ENCODE measurements around the gene RNF11.

The RNF11 gene

GRCh38 chr1:51298322-51298705 lies 62.2 kb downstream of the RNF11 start:
- DNase-seq = no peak

DNA sequence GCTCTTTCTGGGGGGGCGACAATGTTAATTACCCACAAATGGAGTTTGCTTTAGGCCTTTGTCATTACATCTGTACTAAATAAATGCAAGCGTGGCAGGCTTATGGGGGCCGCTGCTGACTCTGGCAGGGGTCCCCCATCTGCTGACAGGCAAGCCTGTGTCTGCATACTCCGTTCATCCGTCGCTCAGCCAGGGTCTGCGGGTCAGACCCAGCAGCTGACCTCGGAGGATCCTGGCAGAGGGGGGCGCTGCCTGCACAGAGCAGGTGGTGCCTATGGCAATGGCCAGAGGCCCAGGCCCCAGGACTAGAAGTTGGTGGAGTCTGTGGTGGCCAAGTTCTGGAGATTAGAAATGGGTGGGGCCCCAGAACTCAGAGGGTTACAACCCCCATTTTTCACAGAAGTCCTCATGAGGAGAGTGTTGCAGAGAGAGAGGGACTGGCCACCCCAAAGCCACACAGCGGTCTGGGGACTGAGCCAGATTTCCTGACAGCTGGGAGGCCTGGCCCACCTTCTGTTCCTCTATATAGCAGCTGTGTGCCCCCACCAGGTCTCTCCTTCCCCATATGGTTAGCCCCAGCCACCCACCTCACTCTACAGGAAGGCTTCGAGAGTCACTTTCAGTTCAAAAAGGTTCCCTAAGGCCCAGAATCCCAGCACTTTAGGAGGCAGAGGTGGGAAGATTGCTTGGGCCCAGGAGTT lies 63.3 kb downstream of the RNF11 start:
- no peak for DNase-seq

DNA sequence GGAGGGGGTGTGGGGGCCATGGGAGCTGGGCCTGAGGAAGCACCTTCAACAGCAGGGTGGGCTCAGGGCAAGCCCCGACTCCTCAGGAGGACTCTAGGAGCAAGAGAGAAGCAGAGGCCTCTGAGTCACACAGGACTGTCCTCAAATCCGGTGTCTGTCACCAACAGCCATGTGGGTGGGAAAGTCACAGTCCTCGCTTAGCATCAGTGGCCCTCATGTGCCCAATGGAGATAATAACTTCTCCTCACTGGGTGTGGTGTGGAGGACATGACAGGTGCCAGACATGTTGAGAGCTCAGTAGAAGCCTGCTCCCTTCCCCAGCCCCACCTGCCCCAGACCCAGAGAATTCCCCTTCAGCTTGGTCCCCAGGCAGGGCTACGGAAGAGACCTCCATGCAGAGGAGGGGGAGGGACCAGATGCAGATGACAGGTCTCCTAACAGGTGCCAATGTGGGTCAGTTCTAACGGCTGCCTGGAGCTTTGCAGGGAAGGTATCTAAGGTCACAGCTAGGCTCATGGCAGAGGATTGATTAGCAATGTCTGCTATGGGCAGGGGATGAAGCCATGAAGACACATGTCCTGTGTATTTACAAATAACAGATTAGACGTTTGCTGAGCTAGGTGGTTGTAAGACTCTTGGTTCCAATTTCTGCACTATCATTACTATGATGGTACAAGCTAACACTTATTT lies 64.1 kb downstream of the RNF11 start:
- DNase-seq = no peak

DNA sequence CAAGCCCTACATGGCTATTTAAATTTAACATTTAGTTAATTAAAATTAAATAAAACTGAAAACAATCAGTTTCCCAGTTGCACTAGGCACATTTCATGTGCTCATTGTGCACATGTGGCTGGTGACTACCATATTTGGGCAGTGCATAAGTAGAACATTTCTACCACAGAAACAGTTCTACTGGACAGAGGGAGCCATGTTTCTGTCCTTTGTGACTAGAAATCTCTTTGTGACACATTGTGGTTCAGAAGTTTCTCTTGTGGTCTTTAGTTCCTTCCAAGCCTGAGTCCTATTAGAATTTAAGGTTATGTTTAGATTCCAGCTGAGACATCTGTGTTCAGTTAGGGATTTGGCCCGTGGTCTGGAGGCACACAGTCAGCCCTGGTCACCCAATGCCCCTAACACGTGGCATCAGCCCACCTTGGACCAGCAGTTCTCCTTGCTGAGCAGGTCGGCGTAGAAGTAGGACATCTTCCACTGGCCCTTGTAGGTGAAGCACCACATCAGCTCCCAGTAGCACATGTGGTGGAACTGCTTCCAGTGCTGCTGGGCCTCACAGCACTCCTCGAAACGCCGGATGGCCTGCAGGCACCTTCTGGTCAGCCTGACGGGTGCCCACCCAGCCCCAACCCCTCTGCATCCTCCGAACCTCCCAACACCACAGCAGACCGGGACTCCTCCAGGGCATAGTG lies 65.2 kb downstream of the RNF11 start:
- DNase-seq = no peak

DNA sequence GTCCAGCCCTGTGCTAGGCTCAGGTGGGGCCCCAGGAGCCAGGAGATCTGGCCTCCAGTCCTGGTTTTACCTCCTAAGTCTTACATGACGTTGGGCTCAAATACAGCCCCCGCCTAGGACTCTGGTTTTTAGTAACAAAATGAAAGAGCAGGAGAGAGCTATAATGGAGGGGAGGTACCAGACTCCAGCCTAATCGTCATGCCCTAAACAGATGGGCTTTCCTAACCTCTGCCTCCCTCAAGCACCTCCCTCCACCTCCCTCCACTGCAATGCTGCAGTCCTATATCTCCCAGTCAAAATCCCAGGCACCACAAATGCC lies 65.7 kb downstream of the RNF11 start:
- DNase-seq = no peak

- DNase-seq = no peak
Observed at GRCh38 chr1:51302270-51302669, 66.2 kb downstream of the RNF11 start.

DNA sequence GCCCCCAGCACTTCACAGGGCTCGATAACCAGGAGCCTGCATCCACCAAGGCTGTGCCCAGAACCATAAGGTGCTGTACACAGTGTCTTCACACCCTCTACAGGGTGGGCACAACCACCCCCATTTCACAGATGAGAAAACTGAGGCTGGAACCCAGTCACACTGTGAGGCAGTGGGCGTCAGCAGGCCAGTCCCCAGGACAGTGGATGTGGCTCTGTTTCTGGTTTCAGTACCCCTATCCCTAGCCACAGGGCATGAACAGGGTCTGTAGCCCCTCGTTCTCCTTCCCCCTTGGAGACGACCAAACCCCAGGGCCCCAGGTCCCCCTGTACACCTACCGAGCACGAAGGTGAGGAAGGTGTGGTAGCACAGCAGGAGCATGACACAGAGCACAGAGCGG lies 66.7 kb downstream of the RNF11 start:
- DNase-seq = no peak

- no peak for DNase-seq
Observed at GRCh38 chr1:51303315-51303714, 67.2 kb downstream of the RNF11 start.

- no peak for DNase-seq
Observed at GRCh38 chr1:51303751-51304251, 67.7 kb downstream of the RNF11 start.

GRCh38 chr1:51304360-51304759 lies 68.3 kb downstream of the RNF11 start:
- no peak for DNase-seq

GRCh38 chr1:51305371-51305823 lies 69.3 kb downstream of the RNF11 start:
- DNase-seq = no peak

DNA sequence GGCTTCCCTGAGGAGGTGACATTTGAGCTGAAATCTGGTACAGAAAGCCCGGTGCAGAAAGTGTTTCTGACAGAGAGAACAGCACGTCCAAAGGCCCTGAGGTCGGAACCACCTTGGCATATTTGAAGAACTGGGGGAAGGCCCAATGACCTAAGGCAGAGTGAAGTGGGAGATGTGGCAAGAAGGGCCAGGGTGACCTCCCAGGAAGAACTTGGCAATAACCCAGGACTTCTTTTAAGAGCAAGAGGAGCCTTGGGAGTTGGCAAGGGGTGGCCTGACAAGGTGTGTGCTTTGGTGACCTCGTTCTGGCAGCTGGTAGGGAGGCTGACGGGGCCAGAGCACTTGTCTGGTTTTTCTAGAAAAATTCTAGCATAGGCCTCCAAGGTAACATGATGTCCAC lies 70.9 kb downstream of the RNF11 start:
- no peak for DNase-seq

- DNase-seq = no peak
Observed at GRCh38 chr1:51308636-51309035, 72.6 kb downstream of the RNF11 start.

DNA sequence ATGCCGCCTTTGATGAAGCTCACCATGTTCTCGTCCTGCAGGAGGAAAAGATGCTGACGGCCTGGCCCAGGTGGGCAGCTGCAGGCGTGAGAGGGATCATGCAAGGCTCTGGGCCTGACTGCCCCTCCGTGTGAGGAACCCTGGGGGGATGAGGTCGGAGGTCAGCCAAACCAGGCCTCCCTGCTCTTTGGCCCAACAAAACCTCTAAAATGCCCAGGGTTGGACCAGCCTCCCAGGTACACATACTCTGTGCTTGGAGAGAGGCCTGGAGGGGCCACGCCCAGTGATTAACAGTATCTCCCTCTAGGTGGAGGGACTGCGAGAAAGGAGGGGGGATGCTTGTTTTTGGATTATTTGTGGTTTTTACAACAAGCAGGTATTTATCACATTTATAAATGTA lies 73.2 kb downstream of the RNF11 start:
- no peak for DNase-seq

DNA sequence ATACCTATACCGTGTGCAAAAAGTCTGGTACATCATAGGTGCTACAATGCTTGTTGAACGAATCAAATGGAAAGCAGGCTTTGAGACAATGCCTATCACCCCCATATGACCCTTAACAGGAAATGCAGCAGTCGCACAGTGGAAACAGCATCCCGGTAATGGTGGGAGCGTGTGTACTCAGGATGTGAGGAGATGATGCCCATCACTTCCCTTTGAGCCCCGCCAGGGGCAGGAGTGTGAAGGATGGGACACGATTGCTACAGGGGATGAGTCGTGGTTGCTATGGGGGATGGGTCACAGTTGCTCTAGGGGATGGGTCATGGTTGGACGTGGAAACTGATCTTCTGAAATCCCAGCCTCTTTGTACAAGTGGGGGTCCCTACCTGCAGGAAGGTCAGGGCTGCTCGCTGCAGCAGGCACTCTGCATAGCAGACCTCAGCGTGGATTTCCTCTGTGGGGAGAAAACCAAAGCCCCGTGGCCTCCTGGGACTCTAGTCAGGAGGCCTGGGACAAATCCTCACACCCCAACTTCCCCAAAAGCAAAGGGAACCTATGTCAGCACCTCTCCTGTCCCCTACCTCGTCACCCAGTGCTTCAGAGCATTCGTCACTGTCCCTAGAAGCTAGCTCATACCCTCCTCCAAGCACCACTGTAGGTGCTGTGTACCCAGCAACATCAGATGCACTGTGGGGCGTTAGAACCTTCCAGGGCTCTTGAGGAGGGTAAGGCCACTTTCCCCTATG lies 75.0 kb downstream of the RNF11 start:
- no peak for DNase-seq

GRCh38 chr1:51311826-51312225 lies 75.8 kb downstream of the RNF11 start:
- DNase-seq = no peak

DNA sequence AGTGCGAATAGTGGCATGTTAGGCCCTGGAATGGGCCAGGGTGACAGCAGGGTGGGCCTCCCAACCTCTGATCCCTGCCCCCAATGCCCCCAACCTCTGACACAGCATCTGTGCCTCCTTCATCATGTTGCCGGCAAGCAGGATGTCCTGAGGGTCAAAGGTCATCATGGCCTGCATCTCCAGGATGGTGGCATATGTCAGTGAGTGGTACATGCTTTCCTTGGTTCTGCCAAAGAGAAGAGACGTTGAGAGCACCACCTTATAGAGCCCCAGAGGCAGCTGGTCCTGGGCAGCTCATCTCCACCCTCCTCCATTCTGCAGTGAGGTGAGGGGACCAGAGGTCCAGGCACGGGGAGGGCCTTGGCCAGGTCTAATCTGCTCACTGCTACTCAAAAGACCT lies 76.6 kb downstream of the RNF11 start:
- no peak for DNase-seq

DNA sequence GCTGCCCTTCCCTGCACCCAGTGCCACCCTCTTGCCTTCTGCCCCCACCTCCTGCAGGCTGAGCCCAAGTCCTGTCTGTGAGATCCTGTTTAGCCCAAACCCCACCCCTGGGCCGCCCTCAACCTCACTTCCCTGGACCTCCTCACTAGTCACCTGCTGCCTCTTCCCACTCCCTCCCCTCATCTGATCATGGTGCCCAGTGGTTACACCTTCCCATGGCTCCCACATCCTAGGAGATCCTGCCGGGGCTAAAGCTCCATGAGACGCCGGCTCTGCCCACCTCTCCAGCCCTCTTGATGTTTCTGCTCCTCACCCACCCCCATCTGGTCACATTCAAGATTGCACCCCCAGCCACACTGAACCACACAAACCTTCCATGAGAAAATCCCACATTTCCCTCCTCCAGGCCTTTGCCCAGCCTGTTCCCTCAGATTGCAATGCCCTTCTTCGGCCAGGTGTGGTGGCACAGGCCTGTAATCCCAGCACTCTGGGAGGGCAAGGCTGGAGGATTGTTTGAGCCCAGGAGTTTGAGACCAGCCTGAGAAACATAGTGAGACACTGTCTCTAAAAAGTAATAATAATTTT lies 77.3 kb downstream of the RNF11 start:
- DNase-seq = no peak

DNA sequence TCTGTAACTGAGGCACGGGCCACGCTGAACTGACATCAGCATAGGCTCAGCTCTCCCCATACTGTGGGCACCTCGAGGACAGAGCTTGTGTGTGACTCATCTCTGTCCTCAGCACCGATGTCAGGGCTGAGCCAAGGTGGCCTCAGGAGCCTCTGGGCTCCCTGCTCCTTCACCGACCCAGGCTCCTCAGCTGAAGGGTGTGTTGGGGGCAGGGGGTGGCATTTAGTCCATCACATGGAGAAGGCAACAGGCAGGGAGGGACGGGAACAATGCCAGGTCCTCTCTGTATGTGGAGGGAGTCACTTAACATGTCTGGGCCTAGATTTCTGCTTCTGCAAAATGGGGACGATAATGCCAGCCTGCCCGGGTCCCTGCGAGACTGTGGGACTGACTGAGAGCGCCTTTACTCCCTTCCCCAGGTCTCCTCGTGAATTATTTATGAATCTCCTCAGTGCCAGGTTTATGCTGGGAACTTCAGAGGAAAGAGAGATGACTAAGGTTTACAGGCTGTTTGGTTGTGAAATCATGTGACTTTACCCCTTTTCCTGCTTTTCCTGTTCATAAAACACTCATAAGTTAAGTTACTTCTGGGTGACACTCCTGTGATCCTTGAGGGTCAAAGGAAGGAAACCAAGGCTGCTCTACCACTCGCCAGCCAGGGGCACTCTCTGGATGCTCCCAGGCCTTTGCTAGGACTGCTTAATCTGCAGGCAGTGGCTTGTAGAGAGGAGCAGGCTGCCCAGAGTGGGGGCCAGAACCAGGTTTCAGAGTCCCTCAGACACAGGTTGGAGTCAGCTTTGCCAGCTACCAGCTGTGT lies 78.1 kb downstream of the RNF11 start:
- DNase-seq = no peak

- DNase-seq = no peak
Observed at GRCh38 chr1:51314974-51315373, 78.9 kb downstream of the RNF11 start.

GRCh38 chr1:51316113-51316845 lies 80.2 kb downstream of the RNF11 start:
- no peak for DNase-seq

DNA sequence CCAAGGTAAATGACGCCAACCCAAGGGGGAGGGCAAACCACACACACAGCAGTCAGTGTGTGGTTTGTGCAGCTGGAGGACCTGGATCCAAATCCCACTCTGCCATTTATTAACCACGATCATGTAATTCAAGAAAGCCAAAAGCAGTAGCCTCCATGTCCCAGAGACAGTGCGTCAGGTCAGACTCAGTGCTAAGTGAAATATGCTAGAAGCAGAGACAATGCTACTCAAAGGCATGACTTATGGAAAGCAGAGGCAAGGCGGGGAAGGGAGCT lies 80.7 kb downstream of the RNF11 start:
- DNase-seq = no peak
